Endodermal cell (in vitro differentiated cells): Measurements from ENCODE around the gene RAVER2. TPM values are rescaled to one million over a fixed set of nuclear protein-coding genes. Genes with fewer than 3 reads are reported as not detected.

Experiments
- DNase-seq: peaks from one replicate; pipeline ENCODE4 v3.0.0-alpha.2; 2017
- H3K27ac ChIP-seq: 2 replicates; pipeline ENCODE4 v1.5.1; 2013; ENCODE audit warnings: mild to moderate bottlenecking, low read depth, low read length, moderate library complexity
- H3K27me3 ChIP-seq: 2 replicates; pipeline ENCODE4 v1.6.1; 2013; ENCODE audit warnings: mild to moderate bottlenecking, low read length, moderate library complexity; ENCODE audit not compliant: insufficient read depth, control insufficient read depth, poor library complexity, severe bottlenecking
- H3K36me3 ChIP-seq: 2 replicates; pipeline ENCODE4 v1.7.0; 2013; ENCODE audit warnings: mild to moderate bottlenecking, low read length, moderate library complexity; ENCODE audit not compliant: control insufficient read depth, insufficient read depth
- H3K4me1 ChIP-seq: one replicate; pipeline ENCODE4 v1.7.0; 2013; ENCODE audit warnings: low read length; ENCODE audit not compliant: control insufficient read depth, insufficient read depth
- H3K4me3 ChIP-seq: 2 replicates; pipeline ENCODE4 v1.5.1; 2013; ENCODE audit warnings: mild to moderate bottlenecking, low read length, moderate library complexity
- H3K9ac ChIP-seq: 2 replicates; pipeline ENCODE4 v1.6.1; 2013; ENCODE audit warnings: mild to moderate bottlenecking, low read length, moderate library complexity; ENCODE audit not compliant: poor library complexity, severe bottlenecking; ENCODE audit errors: extremely low read depth
- H3K9me3 ChIP-seq: 2 replicates; pipeline ENCODE4 v1.6.1; 2013; ENCODE audit warnings: mild to moderate bottlenecking, low read length, moderate library complexity; ENCODE audit not compliant: control insufficient read depth
- H3K27ac Mint-ChIP-seq: 2 replicates; pipeline ENCODE4 v1.8.0; 2020; ENCODE audit warnings: mixed read lengths
- H3K27me3 Mint-ChIP-seq: 2 replicates; pipeline ENCODE4 v1.8.0; 2021; ENCODE audit warnings: mild to moderate bottlenecking, mixed read lengths; ENCODE audit not compliant: insufficient read depth
- H3K36me3 Mint-ChIP-seq: 2 replicates; pipeline ENCODE4 v1.8.0; 2020; ENCODE audit warnings: low read depth, mixed read lengths
- H3K4me1 Mint-ChIP-seq: 2 replicates; pipeline ENCODE4 v1.8.0; 2020; ENCODE audit warnings: mixed read lengths
- H3K4me3 Mint-ChIP-seq: 2 replicates; pipeline ENCODE4 v1.8.0; 2020; ENCODE audit warnings: mild to moderate bottlenecking, moderate library complexity, mixed read lengths
- H3K9me3 Mint-ChIP-seq: 2 replicates; pipeline ENCODE4 v1.8.0; 2020; ENCODE audit warnings: mild to moderate bottlenecking, mixed read lengths
- CTCF ChIP-seq: fragments of 200-600 bp; sonication (generic); conservative IDR thresholded peaks from 2 replicates; pipeline ENCODE4 v1.5.0; 2021; ENCODE audit warnings: antibody characterized with exemption, mild to moderate bottlenecking
- WGBS, 2 experiments: methylation state at CpG; one replicate each; pipeline versions ENCODE4 v1.1.5 to v1.1.7; 2013; ENCODE audit warnings: missing lambda C conversion rate in 2 of 2, mixed read lengths in 1 of 2; ENCODE audit not compliant: insufficient coverage in 1 of 2, insufficient read length in 1 of 2; 5-methylcytosine and 5-hydroxymethylcytosine counted together
- total RNA-seq, 2 donors: library from RNA; stranded (reverse); fragmentation: NEBNext Ultra II Directional in 1 of 2; extraction: Animal tissue kit (Norgen Biotek cat#: 25700) in 1 of 2; gene quantifications; 2 replicates in 1 of 2; 3 replicates in 1 of 2; pipeline ENCODE4 v1.2.1, GENCODE V29; 2021

The RAVER2 gene
- total RNA-seq, 2 donors from 2014 or later: 20.3 to 21.8 TPM

- Histone ChIP-seq H3K27me3 (no peaks in the 10 kb centered on the region), H3K27ac (no peak overlapping the region), H3K9me3 (no peaks in the 10 kb centered on the region), H3K36me3 (peaks cover 21% of the 10 kb centered on the region), H3K4me3 (no peak overlapping the region), H3K4me1 (no peaks in the 10 kb centered on the region), H3K9ac (no peak overlapping the region)
- WGBS, 2 experiments: 92 to 94% methylated on average over 6 to 7 of the region's 7 CpGs
- Mint-ChIP-seq H3K4me3 (no peak overlapping the region), H3K27ac (no peak overlapping the region), H3K4me1 (no peaks in the 10 kb centered on the region), H3K9me3 (no peaks in the 10 kb centered on the region), H3K36me3 (peaks cover 40% of the 10 kb centered on the region), H3K27me3 (no peaks in the 10 kb centered on the region)
- no peak for DNase-seq
- TF ChIP-seq CTCF: no peak
These were observed 99.7 kb downstream of the RAVER2 start for GRCh38 chr1:64844609-64845008.

- H3K27ac Mint-ChIP-seq: peak overlapping the region; percentile 81
- H3K36me3 ChIP-seq: peaks cover 16% of the 10 kb centered on the region
- H3K4me1 ChIP-seq: no peaks in the 10 kb centered on the region
- WGBS, 2 experiments: 95 to 96% methylated on average over 10 to 13 of the region's 13 CpGs
- no peak overlapping the region for H3K27ac ChIP-seq
- no peaks in the 10 kb centered on the region for H3K27me3 ChIP-seq
- H3K9me3 Mint-ChIP-seq: no peaks in the 10 kb centered on the region
- no peak overlapping the region for H3K4me3 ChIP-seq
- TF ChIP-seq CTCF: no peak
- H3K36me3 Mint-ChIP-seq: peaks cover 43% of the 10 kb centered on the region
- no peaks in the 10 kb centered on the region for H3K4me1 Mint-ChIP-seq
- H3K9me3 ChIP-seq: no peaks in the 10 kb centered on the region
- H3K4me3 Mint-ChIP-seq: no peak overlapping the region
- no peak overlapping the region for H3K9ac ChIP-seq
- no peak for DNase-seq
- no peaks in the 10 kb centered on the region for H3K27me3 Mint-ChIP-seq
These were observed 101.1 kb downstream of the RAVER2 start for GRCh38 chr1:64845831-64846425.

GRCh38 chr1:64846573-64847430, 101.9 kb downstream of the RAVER2 start:
- H3K9me3 ChIP-seq: no peaks in the 10 kb centered on the region
- WGBS, 2 experiments: 87 to 91% methylated on average over 9 to 10 of the region's 10 CpGs
- no peaks in the 10 kb centered on the region for H3K4me1 ChIP-seq
- no peak for TF ChIP-seq CTCF
- H3K27ac ChIP-seq: no peak overlapping the region
- H3K9ac ChIP-seq: no peak overlapping the region
- no peak overlapping the region for H3K4me3 ChIP-seq
- no peaks in the 10 kb centered on the region for H3K9me3 Mint-ChIP-seq
- H3K4me1 Mint-ChIP-seq: no peaks in the 10 kb centered on the region
- no peak overlapping the region for H3K4me3 Mint-ChIP-seq
- H3K36me3 Mint-ChIP-seq: peaks cover 40% of the 10 kb centered on the region
- no peaks in the 10 kb centered on the region for H3K27me3 Mint-ChIP-seq
- DNase-seq: no peak
- peak overlapping the region; percentile 81 for H3K27ac Mint-ChIP-seq
- H3K27me3 ChIP-seq: no peaks in the 10 kb centered on the region
- H3K36me3 ChIP-seq: peaks cover 16% of the 10 kb centered on the region
